SK-N-SH treated with all-trans-retinoic acid at 6 μM for 48 hours (cell line): ENCODE results near the gene PPP1R18.

ENCODE experiments used
- ATAC-seq: fragments of 200-7000 bp; cut with Tn5 transposase; 3 replicates; pipeline ENCODE4 v1.9.1; 2020; ENCODE audit warnings: mild to moderate bottlenecking, moderate library complexity
- ARNTL ChIP-seq: fragments of 450-650 bp; formaldehyde crosslinking; IDR thresholded peaks from 2 replicates; pipeline ENCODE4 v1.5.0; 2020; ENCODE audit warnings: low read depth, mild to moderate bottlenecking, moderate library complexity, borderline replicate concordance
- BACH2 ChIP-seq: fragments of 250-450 bp; sonication (Bioruptor Pico); IDR thresholded peaks from 2 replicates; pipeline ENCODE4 v1.9.0; 2021; ENCODE audit warnings: mild to moderate bottlenecking, borderline replicate concordance
- CSDC2 ChIP-seq: fragments of 250-450 bp; sonication (Bioruptor Pico); IDR thresholded peaks from 2 replicates; pipeline ENCODE4 v1.5.0; 2020; ENCODE audit warnings: mild to moderate bottlenecking, moderate library complexity
- ESRRG ChIP-seq: fragments of 250-450 bp; sonication (Bioruptor Pico); IDR thresholded peaks from 2 replicates; pipeline ENCODE4 v1.6.1; 2021; ENCODE audit warnings: mild to moderate bottlenecking
- GLIS3 ChIP-seq: fragments of 250-450 bp; sonication (Bioruptor Pico); IDR thresholded peaks from 2 replicates; pipeline ENCODE4 v1.5.0; 2020; ENCODE audit warnings: mild to moderate bottlenecking, moderate library complexity
- ISL1 ChIP-seq: fragments of 250-450 bp; sonication (Bioruptor Pico); IDR thresholded peaks from 2 replicates; pipeline ENCODE4 v2.1.2; 2022; ENCODE audit warnings: mild to moderate bottlenecking, moderate library complexity
- OSR1 ChIP-seq: fragments of 250-450 bp; sonication (Bioruptor Pico); IDR thresholded peaks from 2 replicates; pipeline ENCODE4 v1.8.0; 2022; ENCODE audit warnings: moderate library complexity, mild to moderate bottlenecking, inconsistent platforms
- PATZ1 ChIP-seq: fragments of 250-450 bp; sonication (Bioruptor Pico); IDR thresholded peaks from 2 replicates; pipeline ENCODE4 v1.8.0; 2020; ENCODE audit warnings: mild to moderate bottlenecking, moderate library complexity, borderline replicate concordance
- POU6F1 ChIP-seq: fragments of 250-450 bp; sonication (Bioruptor Pico); IDR thresholded peaks from 2 replicates; pipeline ENCODE4 v1.8.0; 2021; ENCODE audit warnings: low read depth, mild to moderate bottlenecking, moderate library complexity, borderline replicate concordance
- PPARA ChIP-seq: fragments of 250-450 bp; sonication (Bioruptor Pico); IDR thresholded peaks from 2 replicates; pipeline ENCODE4 v1.5.0; 2020; ENCODE audit warnings: mild to moderate bottlenecking, borderline replicate concordance
- SNAI2 ChIP-seq: fragments of 250-450 bp; sonication (Bioruptor Pico); IDR thresholded peaks from 2 replicates; pipeline ENCODE4 v1.5.0; 2020; ENCODE audit warnings: mild to moderate bottlenecking, moderate library complexity
- TCF4 ChIP-seq: fragments of 250-450 bp; sonication (Bioruptor Pico); IDR thresholded peaks from 2 replicates; pipeline ENCODE4 v1.8.0; 2021; ENCODE audit warnings: mild to moderate bottlenecking, moderate library complexity, borderline replicate concordance
- TOX ChIP-seq: fragments of 250-450 bp; sonication (Bioruptor Pico); IDR thresholded peaks from 2 replicates; pipeline ENCODE4 v1.8.0; 2021; ENCODE audit warnings: mild to moderate bottlenecking, moderate library complexity, borderline replicate concordance
- ZC3H10 ChIP-seq: fragments of 250-450 bp; sonication (Bioruptor Pico); IDR thresholded peaks from 2 replicates; pipeline ENCODE4 v1.5.1; 2021; ENCODE audit warnings: mild to moderate bottlenecking, moderate library complexity
- ZFP3 ChIP-seq: fragments of 250-450 bp; sonication (Bioruptor Pico); IDR thresholded peaks from 2 replicates; pipeline ENCODE4 v1.5.0; 2020; ENCODE audit warnings: mild to moderate bottlenecking, moderate library complexity
- ZFP30 ChIP-seq: fragments of 450-650 bp; formaldehyde crosslinking; IDR thresholded peaks from 2 replicates; pipeline ENCODE4 v1.5.0; 2022; ENCODE audit warnings: mild to moderate bottlenecking, moderate library complexity
- ZNF565 ChIP-seq: fragments of 450-650 bp; formaldehyde crosslinking; conservative IDR thresholded peaks from 2 replicates; pipeline ENCODE4 v1.5.0; 2020; ENCODE audit warnings: low read depth, mild to moderate bottlenecking, moderate library complexity
- ZNF70 ChIP-seq: fragments of 450-650 bp; formaldehyde crosslinking; IDR thresholded peaks from 2 replicates; pipeline ENCODE4 v1.5.0; 2020; ENCODE audit warnings: mild to moderate bottlenecking, moderate library complexity
- ZNF8 ChIP-seq: fragments of 450-650 bp; formaldehyde crosslinking; IDR thresholded peaks from 2 replicates; pipeline ENCODE4 v1.5.0; 2020; ENCODE audit warnings: mild to moderate bottlenecking, moderate library complexity
- TF ChIP-seq, protein P1 (sequence below): fragments of 250-450 bp; sonication (Bioruptor Pico); IDR thresholded peaks from 2 replicates; pipeline ENCODE4 v1.5.0; 2020; ENCODE audit warnings: mild to moderate bottlenecking, moderate library complexity
- TF ChIP-seq, protein P2 (sequence below): fragments of 250-450 bp; sonication (Bioruptor Pico); IDR thresholded peaks from 2 replicates; pipeline ENCODE4 v1.5.1; 2020; ENCODE audit warnings: low read depth, mild to moderate bottlenecking, moderate library complexity

PPP1R18 gene

GRCh38 chr6:30709101-30709868, 22.8 kb upstream of the PPP1R18 start:
- ATAC-seq, result no peak
- TF ChIP-seq TCF4 (CRISPR knock-in tag) (no peak), ZFP3 (CRISPR knock-in tag) (no peak), BACH2 (no peak)

GRCh38 chr6:30707281-30707850, 20.9 kb upstream of the PPP1R18 start:
- no peak for TF ChIP-seq ARNTL (CRISPR knock-in tag)
- TF ChIP-seq ZFP30, result no peak
- TF ChIP-seq PATZ1 (CRISPR knock-in tag), result no peak
- TF ChIP-seq, protein P1, sequence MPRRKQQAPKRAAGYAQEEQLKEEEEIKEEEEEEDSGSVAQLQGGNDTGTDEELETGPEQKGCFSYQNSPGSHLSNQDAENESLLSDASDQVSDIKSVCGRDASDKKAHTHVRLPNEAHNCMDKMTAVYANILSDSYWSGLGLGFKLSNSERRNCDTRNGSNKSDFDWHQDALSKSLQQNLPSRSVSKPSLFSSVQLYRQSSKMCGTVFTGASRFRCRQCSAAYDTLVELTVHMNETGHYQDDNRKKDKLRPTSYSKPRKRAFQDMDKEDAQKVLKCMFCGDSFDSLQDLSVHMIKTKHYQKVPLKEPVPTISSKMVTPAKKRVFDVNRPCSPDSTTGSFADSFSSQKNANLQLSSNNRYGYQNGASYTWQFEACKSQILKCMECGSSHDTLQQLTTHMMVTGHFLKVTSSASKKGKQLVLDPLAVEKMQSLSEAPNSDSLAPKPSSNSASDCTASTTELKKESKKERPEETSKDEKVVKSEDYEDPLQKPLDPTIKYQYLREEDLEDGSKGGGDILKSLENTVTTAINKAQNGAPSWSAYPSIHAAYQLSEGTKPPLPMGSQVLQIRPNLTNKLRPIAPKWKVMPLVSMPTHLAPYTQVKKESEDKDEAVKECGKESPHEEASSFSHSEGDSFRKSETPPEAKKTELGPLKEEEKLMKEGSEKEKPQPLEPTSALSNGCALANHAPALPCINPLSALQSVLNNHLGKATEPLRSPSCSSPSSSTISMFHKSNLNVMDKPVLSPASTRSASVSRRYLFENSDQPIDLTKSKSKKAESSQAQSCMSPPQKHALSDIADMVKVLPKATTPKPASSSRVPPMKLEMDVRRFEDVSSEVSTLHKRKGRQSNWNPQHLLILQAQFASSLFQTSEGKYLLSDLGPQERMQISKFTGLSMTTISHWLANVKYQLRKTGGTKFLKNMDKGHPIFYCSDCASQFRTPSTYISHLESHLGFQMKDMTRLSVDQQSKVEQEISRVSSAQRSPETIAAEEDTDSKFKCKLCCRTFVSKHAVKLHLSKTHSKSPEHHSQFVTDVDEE, result no peak
- TF ChIP-seq ISL1, result no peak
- no peak for TF ChIP-seq ZNF565
- no peak for TF ChIP-seq PPARA (CRISPR knock-in tag)
- no peak for TF ChIP-seq GLIS3
- TF ChIP-seq ZC3H10 (CRISPR knock-in tag), result no peak
- TF ChIP-seq OSR1, result no peak
- TF ChIP-seq ESRRG (CRISPR knock-in tag), result no peak
- ATAC-seq, result no peak

DNA sequence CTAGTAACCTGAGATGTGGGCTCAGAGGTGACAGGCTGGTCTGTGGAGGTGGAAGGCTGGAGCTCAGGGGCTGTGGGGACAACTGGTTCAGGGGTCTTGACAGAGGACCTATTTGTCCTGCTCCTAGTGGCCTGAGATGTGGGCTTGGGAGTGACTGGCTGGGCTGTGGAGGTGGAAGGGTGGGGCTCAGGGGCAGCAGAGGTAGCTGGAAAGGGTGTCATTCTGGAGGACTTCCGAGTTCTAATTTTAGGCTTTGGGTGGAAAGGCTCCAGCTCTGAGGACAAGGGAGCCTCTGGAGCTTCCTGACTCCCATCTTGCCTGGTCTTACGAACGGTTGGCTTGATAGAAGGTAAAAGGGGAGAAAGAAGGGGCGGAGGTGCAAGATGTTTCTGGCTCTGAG, 19.2 kb upstream of the PPP1R18 start:
- TF ChIP-seq TCF4 (CRISPR knock-in tag) (no peak), SNAI2 (CRISPR knock-in tag) (no peak), CSDC2 (CRISPR knock-in tag) (no peak), ZC3H10 (CRISPR knock-in tag) (no peak)
- ATAC-seq, result no peak

GRCh38 chr6:30703821-30704220, 17.4 kb upstream of the PPP1R18 start:
- ATAC-seq, result no peak

More at GRCh38 chr6:30703821-30704220, 17.4 kb upstream of the PPP1R18 start:
- TF ChIP-seq CSDC2 (CRISPR knock-in tag), result no peak
- TF ChIP-seq ZFP3 (CRISPR knock-in tag), result no peak
- no peak for TF ChIP-seq PPARA (CRISPR knock-in tag)
- no peak for TF ChIP-seq POU6F1 (CRISPR knock-in tag)
- TF ChIP-seq, protein P2, sequence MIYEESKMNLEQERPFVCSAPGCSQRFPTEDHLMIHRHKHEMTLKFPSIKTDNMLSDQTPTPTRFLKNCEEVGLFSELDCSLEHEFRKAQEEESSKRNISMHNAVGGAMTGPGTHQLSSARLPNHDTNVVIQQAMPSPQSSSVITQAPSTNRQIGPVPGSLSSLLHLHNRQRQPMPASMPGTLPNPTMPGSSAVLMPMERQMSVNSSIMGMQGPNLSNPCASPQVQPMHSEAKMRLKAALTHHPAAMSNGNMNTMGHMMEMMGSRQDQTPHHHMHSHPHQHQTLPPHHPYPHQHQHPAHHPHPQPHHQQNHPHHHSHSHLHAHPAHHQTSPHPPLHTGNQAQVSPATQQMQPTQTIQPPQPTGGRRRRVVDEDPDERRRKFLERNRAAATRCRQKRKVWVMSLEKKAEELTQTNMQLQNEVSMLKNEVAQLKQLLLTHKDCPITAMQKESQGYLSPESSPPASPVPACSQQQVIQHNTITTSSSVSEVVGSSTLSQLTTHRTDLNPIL (CRISPR knock-in tag), result no peak
- no peak for TF ChIP-seq TCF4 (CRISPR knock-in tag)
- TF ChIP-seq GLIS3, result no peak
- no peak for TF ChIP-seq ZNF70 (CRISPR knock-in tag)
- no peak for TF ChIP-seq TOX (CRISPR knock-in tag)
- TF ChIP-seq ARNTL (CRISPR knock-in tag), result no peak
- TF ChIP-seq ZNF8 (CRISPR knock-in tag), result no peak
- no peak for TF ChIP-seq ZNF565
